COLO668 (cell line): Measurements from ENCODE around the gene TEX48.

Source experiments
- DNase-seq: peaks from one replicate; lab custom pipeline; 2025; ENCODE audit not compliant: unreplicated experiment; lab: John Stamatoyannopoulos, UW

Gene TEX48

DNA sequence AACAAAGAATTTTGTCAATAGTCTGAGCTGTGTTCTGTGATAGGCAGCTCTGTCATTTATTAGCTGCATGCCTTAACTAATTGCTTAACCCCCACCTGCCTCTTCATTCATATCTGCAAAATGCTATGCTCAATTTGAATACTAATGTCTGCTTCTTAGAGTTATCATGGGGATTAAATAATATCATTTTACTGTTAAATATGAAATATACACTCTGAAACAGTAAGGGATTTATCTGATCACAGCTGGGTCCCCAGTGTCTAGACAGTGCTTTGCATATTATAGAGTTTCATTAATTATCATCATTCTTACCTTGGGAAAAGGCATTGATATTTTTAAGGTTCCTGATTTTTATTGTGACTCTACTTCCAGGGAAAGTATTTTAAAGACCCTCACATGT, 12.0 kb downstream of the TEX48 start:
- DNase-seq, result no peak

- DNase-seq, result no peak
Measured at GRCh38 chr9:114668146-114668545, 13.8 kb downstream of the TEX48 start.

GRCh38 chr9:114666851-114667250, 15.1 kb downstream of the TEX48 start:
- no peak for DNase-seq

- no peak for DNase-seq
Measured at GRCh38 chr9:114666401-114666800, 15.6 kb downstream of the TEX48 start.

DNA sequence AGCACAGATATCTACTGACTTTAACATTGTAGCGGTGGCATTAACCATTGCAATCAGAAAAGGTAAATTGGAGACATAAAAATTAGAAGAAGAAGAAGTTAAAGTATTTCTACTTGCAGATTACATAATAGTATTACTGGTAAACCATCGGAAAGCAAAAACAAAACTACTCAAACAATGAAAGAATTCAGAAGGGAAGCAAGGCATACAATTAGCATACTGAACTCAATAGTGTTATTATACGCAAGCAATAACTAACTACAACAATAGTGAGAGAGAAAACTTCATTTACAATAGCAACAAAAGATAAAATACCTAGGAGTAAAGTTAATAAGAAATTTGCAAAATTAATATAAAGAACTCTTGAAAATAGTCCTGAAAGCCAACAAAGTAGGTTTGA, 17.8 kb downstream of the TEX48 start:
- DNase-seq, result no peak

DNA sequence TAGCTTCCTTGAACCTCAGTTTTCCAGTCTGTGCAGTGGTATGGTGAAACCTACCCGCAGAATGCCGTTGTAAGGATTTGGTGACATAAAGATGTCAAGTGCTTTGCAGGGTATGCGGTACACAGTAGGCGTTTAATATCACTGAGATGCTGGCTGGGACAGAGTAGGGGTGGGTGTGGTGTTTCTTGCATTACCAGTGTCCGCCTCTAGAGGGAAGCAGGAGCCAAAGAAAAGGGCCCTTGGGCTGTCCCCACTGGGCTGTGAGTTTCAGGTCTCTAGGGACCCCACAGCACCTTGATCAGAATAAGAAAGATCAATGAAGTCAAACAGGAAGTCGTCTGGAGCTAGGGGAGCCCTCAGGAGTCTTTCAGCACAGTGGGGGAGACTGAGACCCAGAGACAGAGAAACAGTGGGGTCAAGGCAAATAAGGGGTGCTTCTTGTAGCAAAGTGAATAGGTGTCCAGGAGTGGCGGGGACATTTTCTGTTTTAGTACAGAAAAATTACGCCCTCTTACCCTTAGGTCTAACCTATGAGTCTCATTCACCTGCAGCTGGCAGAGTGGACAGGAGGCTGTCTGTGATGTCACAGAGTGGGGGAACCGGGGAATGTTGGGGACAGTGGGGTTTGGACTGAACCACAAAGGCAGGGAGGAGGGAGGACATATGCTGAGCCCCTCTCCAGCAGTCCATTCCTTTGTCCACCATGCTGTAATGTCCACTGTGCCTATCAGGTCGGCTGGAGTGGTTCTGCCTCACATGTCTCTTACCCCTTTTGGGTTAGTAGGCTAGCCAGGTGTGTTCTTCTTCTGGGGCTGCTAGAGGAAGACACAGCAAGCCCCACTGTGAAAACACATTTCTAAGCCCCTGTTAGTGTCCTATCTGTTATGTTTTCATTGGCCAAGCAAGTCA, 19.7 kb downstream of the TEX48 start:
- peak; percentile 56 for DNase-seq

DNA sequence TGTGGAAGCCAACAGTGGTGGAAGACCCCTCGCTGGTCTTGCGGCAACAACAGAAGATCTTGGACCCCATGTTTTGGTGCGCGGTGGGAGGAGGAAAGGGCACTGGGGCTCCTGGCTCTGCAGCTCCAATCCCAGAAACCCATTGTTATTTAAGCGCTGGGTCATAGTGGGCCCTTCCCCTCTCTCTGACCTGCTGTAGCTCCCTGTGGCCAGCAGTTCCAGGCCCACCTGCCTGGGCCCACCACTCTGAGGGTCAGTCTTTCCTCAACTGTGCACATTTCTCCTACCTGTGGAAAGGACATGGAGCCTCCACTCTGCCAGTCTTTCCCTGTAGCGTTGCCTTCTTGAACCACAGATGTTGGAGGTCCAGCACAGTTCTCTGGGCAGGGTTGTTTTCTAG, 24.3 kb downstream of the TEX48 start, which contains the start of gene TEX53:
Gene TEX53, minus strand, starts transcription at position 101 of the 400 bp plus-strand sequence. Its CDS starts 31 bp downstream, at position 70.
- DNase-seq, result no peak

DNA sequence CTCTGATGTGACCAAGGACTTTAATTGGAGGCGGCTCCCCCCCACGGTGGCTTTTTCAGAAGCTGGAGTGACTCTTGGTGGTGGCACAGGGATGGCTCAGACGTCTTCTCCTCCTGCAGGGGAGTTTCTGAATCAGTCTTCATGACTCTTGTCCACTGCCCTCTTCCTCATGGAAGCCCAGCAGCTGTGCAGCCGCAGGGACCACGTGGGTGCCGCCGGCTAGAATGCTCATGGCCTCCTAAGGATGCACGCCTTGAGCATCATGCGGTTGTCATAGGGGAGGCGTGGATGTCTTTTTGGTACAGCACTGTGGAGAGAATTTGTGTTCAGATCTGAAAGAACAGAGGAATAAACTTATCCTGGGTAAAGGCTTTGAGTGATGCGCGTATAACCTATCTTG, 25.7 kb downstream of the TEX48 start:
- no peak for DNase-seq

- DNase-seq, result no peak
Measured at GRCh38 chr9:114655689-114656088, 26.3 kb downstream of the TEX48 start.

GRCh38 chr9:114653556-114654159, 28.3 kb downstream of the TEX48 start:
- DNase-seq, result peak; percentile 72

DNA sequence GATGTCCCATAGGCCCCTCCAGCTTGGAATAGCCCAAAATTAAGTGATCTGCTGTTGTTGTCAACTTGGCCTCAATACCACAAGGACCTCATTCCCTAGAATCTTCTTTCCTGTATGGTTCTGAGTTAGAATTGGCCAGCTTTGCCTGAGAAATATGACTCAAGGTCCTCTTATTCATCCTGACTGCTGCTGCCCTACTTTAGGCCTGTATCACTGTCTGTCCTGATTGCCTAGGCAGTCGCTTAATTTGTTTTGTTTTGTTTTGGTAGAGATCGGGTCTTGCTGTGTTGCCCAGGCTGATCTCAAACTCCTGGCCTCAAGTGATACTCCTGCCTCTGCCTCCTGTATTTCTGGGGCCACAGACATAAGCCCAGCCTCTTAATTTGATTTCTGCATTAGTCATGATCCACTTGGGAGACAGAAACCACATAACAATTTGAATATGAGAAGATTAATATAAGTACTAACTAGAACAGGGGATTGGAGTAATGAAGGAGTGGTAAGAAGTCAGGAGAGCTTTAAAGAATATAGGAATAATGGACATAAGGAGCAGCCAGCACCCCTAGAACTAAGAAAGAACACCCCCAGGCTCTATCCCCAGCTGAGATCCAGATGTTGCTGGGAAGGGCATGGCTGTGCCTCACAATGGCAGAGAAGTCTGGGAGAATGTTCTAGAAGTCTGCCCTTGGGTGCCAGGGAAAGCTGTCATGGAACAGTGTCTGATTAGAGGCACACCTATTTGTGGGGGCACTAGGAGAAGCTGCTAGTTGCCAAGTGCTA, 29.0 kb downstream of the TEX48 start:
- no peak for DNase-seq

DNA sequence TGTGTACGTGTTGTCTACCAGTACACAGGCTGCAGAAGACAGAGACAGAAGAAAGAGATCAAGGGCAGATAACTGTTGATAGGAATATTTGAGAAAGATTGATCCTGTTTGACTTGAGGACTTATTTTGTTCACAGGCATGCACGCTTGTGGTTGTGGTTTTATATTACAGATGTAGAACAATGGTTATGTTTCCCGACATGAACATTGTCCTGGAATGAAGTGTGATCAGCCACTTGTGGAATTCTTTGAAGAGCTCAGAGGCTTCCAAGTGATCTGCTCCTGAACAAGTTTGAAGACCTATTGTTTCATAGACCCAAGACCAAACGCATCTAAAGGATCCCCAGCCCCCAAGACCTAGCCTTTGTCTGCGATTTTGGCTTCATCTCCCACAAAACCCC, 38.1 kb downstream of the TEX48 start:
- DNase-seq, result no peak

GRCh38 chr9:114643001-114643400, 39.0 kb downstream of the TEX48 start:
- DNase-seq, result no peak

- no peak for DNase-seq
Measured at GRCh38 chr9:114641967-114642366, 40.0 kb downstream of the TEX48 start.

DNA sequence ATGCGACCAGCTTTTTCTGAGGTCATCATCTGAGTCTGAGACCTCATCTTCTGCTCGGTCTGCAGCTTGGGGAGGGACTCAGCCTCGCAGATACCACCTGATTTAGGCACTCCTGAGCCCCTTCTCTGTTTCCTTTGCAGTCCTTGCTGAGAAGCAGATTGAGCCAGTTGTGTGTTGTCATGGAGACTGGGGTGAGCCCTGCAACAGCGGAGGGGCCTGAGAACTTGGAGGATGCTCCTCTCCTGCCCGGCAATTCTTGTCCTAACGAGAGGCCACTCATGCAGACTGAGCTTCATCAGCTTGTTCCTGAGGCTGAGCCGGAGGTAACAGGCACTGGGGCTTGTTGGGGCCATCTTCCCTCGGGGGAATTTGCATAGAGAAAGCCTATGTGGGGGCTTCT, 43.6 kb downstream of the TEX48 start:
- DNase-seq, result no peak

- DNase-seq, result no peak
Measured at GRCh38 chr9:114634387-114634786, 47.6 kb downstream of the TEX48 start.

GRCh38 chr9:114633438-114634089, 48.4 kb downstream of the TEX48 start:
- no peak for DNase-seq

- DNase-seq, result no peak
Measured at GRCh38 chr9:114631166-114631565, 50.8 kb downstream of the TEX48 start.

GRCh38 chr9:114629563-114630090, 52.4 kb downstream of the TEX48 start:
- DNase-seq, result no peak

DNA sequence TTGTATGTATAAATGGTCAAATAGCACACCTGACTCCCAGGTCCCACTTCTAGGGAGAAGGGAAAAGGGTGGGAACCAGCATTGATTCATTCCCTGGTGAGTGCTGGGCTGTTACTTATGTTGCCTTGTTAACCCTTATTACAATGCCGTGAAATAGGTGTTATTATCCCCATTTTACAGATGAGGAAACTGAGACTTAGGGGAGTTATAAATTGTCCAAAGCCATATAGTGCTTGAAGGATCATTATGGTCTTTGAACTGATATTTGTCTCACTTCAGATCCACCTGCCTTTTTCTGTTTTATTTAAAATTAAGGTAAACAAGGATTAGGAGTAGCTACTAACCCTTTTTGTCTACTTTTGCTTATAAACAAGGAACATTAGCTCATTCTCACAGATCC, 54.4 kb downstream of the TEX48 start:
- DNase-seq, result no peak
